DLD1 (cell line): Measurements from ENCODE around the gene SUMF1.
"Not testable (repeated sequence)": the region's sequence is repeated elsewhere in the genome, so short reads cannot be mapped to it uniquely, and the experiment has no call there.

Source experiments
- in situ Hi-C: cut with HindIII; loops from 2 replicates; pipeline ENCODE4 v1.10.0; 2017; ENCODE audit warnings: low sequenced_read_pairs

SUMF1 gene

DNA sequence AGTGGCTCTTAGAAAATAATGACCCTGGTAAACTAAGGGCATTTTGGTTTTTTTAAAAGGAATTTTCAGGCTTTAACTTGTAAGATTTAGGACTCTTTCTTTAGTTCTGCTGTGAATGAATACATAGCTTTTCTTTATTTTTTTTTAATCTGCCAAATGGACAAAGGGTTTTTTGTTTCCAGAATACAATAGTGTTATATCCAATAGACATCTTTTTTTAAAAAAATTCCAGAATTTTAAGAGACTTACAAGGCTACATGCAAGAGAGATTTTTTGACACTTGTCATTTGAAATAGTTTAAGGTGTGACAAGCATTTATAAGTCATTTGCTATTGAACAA, 125.8 kb downstream of the SUMF1 start:
- in situ Hi-C loops = no loop called here

GRCh38 chr3:4340411-4341335, 126.4 kb downstream of the SUMF1 start:
- in situ Hi-C loops = no loop called here

DNA sequence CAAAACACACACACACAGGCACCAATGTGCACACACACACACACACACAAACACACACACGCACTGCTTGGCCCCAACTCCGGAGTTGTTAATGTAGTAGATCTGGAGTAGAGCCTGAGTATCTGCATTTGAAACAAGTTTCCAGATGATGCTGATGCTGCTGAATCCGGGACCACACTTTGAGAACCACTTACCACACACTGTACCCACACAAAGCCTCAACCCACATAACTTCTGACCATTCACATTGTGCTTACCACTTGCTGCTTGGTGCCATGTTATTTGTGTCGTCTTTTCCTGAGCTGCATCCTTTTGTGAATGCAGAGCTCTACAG, 127.0 kb downstream of the SUMF1 start:
- in situ Hi-C loops = no loop called here

DNA sequence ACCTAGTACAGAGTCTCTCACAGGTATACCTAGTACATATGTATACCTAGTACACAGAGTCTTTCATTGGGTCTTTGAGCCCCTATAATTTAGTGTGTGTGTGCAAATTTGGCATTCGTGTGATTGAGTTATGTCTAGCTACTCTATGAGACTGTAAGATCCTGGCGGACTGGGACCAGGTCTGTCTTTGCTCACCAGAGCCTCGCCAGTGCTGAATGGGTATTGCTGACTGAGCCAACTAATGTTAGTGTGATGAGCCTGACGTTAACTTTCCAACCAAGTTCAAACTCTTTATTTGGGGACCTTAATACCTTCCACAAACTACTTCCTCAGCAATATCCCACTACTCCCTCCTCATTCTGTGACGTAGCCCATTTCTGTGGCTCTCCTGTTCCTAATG, 128.3 kb downstream of the SUMF1 start:
- in situ Hi-C loops = no loop called here

- in situ Hi-C loops = no loop called here
Observed at GRCh38 chr3:4336850-4337546, 130.1 kb downstream of the SUMF1 start.

DNA sequence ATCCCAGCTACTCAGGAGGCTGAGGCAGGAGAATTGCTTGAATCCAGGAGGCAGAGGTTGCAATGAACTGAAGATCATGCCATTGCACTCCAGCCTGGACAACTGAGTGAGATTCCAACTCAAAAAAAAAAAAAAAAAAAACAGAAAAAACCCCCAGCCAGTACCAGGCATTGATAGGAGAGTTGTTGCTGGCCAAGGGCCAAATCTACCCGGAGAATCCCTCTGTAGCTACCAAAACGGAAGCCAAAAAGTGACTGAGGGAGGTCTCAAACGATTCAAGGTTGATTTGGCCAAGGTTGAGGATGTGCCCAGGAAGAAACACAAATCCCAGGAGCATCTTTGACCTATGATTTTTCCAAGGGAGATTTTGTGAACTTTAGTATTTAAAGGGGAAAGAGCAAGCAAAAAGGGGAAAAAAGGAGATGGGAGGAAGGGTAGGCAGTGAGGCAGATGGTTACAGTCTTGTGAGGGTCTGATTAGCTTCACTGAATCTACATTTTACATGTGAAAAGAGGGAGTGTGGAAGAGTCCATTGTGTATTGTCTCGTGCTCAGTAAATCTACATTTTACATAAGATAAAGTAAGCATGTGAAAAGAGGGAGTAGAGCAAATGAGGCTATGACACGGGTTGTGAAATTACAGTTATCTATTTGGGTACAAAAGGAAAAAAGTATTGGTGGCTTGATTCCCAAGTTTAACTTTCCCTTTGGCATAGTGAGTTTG, 131.1 kb downstream of the SUMF1 start:
- in situ Hi-C loops = no loop called here

- in situ Hi-C loops = no loop called here
Observed at GRCh38 chr3:4334548-4334947, 132.5 kb downstream of the SUMF1 start.

GRCh38 chr3:4332991-4333390, 134.1 kb downstream of the SUMF1 start:
- in situ Hi-C loops = no loop called here

DNA sequence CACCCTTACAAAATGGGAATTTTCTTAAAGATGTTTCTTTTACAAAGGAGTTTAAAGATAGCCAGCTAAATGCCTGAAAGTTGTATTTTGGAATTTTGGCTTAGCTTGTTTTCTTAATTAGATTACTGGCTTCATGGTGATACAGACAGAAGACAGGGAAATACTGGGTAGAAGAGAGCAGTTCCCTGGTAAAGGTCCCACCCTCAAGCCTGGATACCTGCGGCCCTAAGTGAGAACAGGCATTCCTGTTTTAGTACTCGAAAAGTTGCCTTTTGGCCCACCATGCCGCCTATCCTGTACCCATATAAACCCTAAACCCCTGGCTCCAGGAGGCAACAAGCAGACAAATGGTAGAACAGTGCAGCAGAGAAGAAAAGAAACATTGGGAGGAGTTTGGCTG, 134.5 kb downstream of the SUMF1 start:
- in situ Hi-C loops = no loop called here

DNA sequence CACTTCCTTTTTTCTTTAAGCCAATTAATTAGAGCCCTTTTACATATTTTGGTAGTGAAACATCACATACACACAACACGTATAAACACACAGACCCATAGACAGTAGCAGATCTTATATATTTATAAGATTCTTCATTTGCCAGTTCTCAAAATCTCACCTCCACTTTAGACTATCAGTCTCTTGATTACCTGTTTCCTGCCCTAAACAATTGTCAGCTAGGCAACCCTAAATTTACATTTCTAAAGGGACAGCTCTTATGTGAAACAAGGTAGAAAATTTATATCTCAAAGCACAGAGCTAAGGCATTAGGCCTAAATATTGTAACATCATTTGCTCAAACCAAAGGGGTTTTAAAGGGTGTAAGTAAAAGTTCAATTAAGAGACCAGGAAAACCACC, 135.0 kb downstream of the SUMF1 start:
- in situ Hi-C loops = no loop called here

DNA sequence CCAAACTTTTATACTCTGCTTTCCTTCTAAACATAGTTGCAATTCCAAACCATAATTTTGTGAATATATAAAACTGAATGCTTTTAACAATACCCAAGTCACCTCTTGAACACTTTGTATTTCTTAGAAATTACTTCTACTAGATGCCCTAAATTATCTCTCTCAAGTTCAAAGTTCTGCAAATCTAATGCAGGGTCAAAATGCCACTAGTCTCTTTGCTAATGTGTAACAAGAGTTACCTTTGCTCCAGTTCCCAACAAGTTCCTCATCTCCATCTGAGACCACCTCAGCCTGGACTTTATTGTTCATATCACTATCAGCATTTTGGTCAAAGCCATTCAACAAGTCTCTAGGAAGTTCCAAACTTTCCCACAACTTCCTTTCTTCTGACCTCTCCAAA, 137.3 kb downstream of the SUMF1 start:
- in situ Hi-C loops = not testable (repeated sequence)

DNA sequence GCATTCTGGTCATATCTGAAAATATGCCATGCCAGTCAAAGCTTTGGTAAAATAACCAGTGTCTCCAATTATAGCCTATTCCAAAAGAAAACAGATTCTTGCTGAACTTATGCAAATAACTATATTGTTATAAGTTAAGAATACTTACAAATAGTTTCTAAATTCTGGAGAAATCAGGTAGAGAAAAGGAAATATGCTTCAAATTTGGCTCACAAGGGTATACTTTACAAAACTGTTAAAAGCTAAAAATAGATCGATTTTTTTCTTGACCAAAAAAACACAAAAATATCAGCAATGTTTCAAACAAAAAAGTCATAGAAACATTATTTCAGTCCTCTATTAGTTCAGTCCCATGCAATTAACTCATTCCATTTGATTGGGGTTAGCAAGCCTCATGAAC, 140.2 kb downstream of the SUMF1 start:
- in situ Hi-C loops = no loop called here

DNA sequence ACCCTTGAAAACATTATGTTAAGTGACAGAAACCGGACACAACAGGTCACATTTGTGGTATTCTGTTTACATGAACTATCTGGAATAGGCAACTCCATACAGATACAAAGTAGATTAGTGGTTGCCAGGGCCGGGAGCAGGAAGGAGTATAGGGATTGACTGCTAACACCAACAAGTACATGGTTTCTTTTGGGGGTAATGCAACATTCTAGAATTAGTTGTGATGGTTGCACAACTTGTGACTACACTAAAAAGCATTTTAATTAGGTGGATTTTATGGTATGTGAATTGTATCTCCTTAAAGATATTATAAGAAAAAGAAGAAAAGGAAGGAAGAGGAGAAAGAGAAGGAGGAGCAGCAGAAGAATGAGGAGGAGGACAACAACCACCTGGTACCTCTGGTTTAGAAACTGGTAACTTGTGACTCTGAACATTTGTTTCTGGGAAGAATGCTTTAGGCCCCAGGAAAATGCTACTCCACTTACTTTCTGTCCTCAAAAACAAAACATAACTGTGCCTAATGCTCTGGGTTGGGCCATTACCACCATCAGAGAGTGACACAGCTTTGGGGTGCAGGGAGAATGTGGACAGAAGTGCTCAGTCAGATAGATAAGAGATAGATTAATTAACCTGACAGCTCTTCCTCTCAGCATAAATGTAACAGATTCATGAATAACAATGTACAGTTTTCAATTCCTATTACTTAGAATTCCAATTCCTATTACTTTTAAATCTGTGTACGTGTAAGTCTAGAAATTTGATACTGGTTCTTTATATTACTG, 143.6 kb downstream of the SUMF1 start:
- in situ Hi-C loops = no loop called here

DNA sequence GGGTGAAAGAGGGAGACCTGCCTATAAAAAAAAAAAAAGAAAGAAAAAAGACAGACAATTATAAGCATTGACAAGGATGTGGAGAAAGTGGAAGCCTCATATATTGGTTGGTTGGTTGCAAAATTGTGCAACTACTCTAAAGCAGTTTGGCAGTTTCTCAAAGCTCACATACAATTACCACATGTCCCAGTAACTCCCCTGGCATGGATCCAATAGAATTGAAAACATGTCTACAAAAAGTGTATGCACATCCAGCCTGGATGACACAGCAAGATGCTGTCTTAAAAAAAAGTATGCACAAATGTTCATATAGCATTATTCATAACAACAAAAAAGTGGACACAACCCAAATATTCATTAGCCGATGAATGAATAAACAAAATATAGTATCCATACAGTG, 144.4 kb downstream of the SUMF1 start:
- in situ Hi-C loops = no loop called here

DNA sequence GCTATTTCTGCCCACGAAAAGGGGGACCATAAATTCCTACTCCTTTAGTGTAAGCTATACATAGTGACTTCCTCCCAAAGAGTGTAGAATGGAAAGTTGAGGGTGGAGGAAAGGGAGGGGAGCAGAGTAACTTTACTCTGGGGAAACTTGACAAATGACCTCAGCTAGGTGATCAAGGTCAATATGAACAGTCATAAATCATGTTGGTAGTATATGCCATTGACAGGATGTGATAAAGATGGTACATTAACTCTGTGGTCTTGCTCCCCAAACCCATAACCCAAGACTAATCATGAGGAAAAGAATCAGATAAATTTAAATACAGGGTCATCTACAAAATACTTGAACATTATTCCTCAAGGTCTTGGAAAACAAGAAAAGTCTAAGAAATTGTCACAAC, 145.3 kb downstream of the SUMF1 start:
- in situ Hi-C loops = no loop called here

DNA sequence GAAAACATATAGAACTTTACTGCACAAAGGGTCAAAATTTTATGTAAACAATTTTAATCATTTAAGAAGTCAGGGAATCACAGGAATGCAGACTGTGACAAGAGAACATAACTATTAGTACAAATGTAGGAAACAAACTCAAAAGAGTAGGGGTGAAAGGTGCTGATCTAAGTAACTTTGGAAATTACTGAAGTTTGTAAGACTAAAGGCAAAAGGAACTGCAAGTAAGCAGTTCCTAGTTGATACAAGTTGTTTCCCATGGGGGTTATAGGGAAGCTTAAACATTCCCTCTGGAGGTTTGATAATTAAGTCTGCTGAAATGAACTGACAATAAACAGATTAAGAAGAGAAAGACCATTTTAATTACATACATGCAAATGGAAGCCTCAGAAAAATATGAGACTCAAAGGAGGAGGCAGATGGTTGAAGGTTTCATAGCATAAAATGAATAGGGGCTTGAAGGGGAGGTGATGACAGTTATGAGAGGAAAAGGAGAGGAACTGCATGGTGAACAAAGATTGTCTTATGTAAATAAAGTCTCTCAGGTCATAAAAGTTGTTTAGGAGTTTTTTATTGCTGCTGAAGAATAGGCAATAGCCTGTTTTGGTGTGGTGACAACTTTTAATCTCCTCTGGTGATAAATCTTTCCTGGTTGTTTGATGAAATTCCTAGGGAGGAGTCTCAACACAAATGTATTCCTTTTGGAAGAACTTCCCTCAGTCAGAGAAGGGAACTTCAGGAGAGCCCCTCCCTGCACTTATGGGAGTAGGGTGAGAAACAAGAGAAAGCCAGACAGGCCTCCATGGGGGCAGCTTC, 146.8 kb downstream of the SUMF1 start:
- in situ Hi-C loops = no loop called here

DNA sequence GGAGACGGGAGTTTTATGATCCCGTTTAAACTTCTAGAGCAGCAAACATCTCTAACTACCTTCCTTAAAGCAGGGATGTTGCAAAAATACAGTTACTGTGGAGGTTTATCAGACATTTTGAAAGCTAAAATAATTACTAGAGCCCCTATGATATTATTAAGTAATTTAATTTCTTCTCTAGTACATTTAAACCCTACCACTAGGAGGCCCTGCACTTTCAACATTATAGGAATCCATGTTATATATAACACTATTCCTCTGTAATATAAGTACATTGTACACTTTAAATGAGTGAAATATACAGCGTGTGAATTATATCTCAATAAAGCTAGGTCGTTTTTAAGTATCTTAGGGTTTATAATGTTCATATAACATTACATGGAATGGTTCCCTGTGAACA, 152.4 kb downstream of the SUMF1 start:
- in situ Hi-C loops = no loop called here

DNA sequence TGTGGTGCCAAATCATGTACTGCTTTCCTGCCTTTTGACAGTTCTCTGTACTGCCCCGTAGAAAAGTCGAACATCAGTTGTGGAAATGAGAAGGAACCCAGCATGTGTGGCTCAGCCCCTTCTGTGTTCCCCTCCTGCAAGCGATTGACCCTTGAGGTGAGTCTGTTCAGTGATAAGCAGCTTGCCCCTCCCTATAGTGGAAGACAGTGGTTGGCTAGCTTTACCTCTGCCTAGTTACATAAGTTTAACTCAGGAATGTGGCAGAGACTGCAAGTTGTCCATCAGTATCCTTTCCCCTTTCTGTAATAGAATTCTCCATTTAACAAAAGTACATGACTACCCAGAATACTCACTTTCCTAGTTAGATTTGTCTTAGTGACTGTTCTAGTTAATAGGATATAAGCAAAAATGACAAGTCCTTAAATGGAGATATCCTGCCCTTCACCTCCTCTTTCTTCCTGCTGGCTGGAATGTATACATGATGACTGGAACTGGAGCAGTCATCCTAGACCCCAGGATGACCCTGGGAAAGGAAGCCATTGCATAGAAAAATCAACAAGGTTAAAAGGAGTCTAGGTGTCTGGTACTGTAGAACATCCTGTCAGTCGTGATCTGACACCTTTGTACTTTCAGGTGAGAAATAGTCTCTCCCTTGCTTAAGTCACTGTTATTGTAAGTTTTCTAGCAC, 153.3 kb downstream of the SUMF1 start:
- in situ Hi-C loops = no loop called here

DNA sequence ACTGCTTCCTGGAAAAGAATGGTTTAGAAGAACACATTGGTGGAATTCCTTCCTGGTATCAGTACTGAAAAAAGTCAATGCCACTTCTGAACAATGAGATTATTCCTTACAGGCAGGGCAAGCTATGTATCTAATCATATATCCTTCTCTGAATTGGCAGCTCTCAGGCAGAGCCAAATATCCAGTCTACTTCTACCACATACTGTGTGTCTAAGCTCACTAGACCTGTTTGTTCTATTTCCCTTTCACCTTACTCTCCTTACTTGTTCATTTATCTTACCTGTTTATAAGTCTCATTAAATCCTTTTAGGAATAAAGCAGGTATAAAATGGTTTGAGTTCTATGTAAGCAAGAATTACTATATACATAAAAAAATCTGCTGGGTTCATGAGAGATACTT, 155.6 kb downstream of the SUMF1 start:
- in situ Hi-C loops = no loop called here
